Gastroesophageal sphincter (tissue), 4 donors: ENCODE results near the gene PLEKHG3. TPM values are rescaled to one million over a fixed set of nuclear protein-coding genes. Genes with fewer than 3 reads are reported as not detected.

Source experiments
- ATAC-seq: fragments of 150-250 bp; one replicate; pipeline ENCODE4 v1.9.1; 2016; ENCODE audit warnings: mild to moderate bottlenecking, moderate library complexity
- H3K27ac ChIP-seq, 4 donors: fragments of 200-600 bp; sonication (generic) in 3 of 4; 1 replicate in 3 of 4; 2 replicates in 1 of 4; pipeline ENCODE4 v1.5.1; 2016 to 2019
- H3K27me3 ChIP-seq: fragments of 200-600 bp; sonication (generic); one replicate; pipeline ENCODE4 v1.5.1; 2019
- H3K36me3 ChIP-seq, 2 donors: fragments of 200-600 bp; sonication (generic); one replicate each; pipeline ENCODE4 v1.5.1; 2019; ENCODE audit warnings: control low read depth in 1 of 2
- H3K4me1 ChIP-seq, 3 donors: fragments of 200-600 bp; sonication (generic); 1 replicate in 2 of 3; 2 replicates in 1 of 3; pipeline ENCODE4 v1.5.1; 2016 to 2019; ENCODE audit warnings: control low read depth in 2 of 3
- H3K4me3 ChIP-seq, 2 donors: fragments of 200-600 bp; sonication (generic); one replicate each; pipeline ENCODE4 v1.5.1; 2019; ENCODE audit warnings: mild to moderate bottlenecking in 1 of 2, moderate library complexity in 1 of 2
- H3K9me3 ChIP-seq, 3 donors: fragments of 200-600 bp; sonication (generic); one replicate each; pipeline ENCODE4 v1.5.1; 2017 to 2019; ENCODE audit warnings: control low read depth in 2 of 3
- EP300 ChIP-seq: sonication (generic); formaldehyde crosslinking; IDR thresholded peaks from one replicate; pipeline ENCODE4 v1.6.1; 2017; ENCODE audit warnings: antibody characterized with exemption, mild to moderate bottlenecking
- POLR2A ChIP-seq, 2 donors: fragments of 450-650 bp; IDR thresholded peaks; one replicate each; pipeline ENCODE4 v1.6.1; 2017; ENCODE audit warnings: antibody characterized with exemption in 2 of 2, mild to moderate bottlenecking in 2 of 2, moderate library complexity in 1 of 2
- POLR2AphosphoS5 ChIP-seq: sonication (generic); formaldehyde crosslinking; IDR thresholded peaks from one replicate; pipeline ENCODE4 v1.6.1; 2017; ENCODE audit warnings: antibody characterized with exemption
- WGBS, 2 donors: methylation state at CpG; one replicate each; pipeline ENCODE4 v1.1.5; 2018; ENCODE audit warnings: low coverage in 1 of 2; 5-methylcytosine and 5-hydroxymethylcytosine counted together
- total RNA-seq, 4 donors: library from RNA; depleted of rRNA; stranded (reverse); fragments of >200 nt; gene quantifications; one replicate each; pipeline ENCODE4 v1.1.0, GENCODE V29; 2016
- TF ChIP-seq, protein P1 (sequence below), 4 experiments: fragments of 200-600 bp in 2 of 4; fragments of 450-650 bp in 2 of 4; sonication (generic) in 1 of 4; IDR thresholded peaks; one replicate each; pipeline ENCODE4 v1.5.1; 2017 to 2019; ENCODE audit warnings: antibody characterized with exemption in 4 of 4, mild to moderate bottlenecking in 2 of 4, moderate library complexity in 2 of 4

PLEKHG3 gene
- total RNA-seq, 4 donors from 2014 or later = 44.2 to 79.4 (median 57.7) TPM

DNA sequence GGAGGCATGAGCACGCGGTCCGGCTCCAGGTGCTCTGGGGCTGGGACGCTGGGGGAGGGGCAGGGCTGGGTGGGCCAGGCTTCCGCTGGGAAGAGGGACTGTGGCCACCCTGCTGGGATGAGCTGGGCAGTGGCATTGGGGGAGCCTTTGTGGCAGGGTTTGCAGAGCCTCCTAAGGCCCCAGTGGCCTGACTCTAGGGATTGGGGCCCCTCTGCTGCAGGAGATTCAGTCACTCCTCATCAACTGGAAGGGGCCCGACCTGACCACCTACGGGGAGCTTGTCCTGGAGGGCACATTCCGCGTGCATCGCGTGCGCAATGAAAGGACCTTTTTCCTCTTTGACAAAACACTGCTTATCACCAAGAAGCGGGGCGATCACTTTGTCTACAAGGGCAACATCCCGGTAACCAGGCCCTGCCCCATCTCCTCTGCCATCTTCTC, 26.9 kb downstream of the PLEKHG3 start:
- Histone ChIP-seq H3K27me3 (no peaks in the 10 kb centered on the region), H3K4me3 (no peak overlapping the region), H3K4me1 (peaks cover 0 to 46% (median 3%) of the 10 kb centered on the region in 3 donors), H3K27ac (no peak overlapping the region), H3K36me3 (peaks cover 0 to 73% of the 10 kb centered on the region in 2 donors), H3K9me3 (no peaks in the 10 kb centered on the region)
- WGBS, 2 donors = 90 to 91% methylated on average over 8 to 12 of the region's 15 CpGs
- no peak for ATAC-seq
- TF ChIP-seq EP300 = no peak
- TF ChIP-seq, protein P1, sequence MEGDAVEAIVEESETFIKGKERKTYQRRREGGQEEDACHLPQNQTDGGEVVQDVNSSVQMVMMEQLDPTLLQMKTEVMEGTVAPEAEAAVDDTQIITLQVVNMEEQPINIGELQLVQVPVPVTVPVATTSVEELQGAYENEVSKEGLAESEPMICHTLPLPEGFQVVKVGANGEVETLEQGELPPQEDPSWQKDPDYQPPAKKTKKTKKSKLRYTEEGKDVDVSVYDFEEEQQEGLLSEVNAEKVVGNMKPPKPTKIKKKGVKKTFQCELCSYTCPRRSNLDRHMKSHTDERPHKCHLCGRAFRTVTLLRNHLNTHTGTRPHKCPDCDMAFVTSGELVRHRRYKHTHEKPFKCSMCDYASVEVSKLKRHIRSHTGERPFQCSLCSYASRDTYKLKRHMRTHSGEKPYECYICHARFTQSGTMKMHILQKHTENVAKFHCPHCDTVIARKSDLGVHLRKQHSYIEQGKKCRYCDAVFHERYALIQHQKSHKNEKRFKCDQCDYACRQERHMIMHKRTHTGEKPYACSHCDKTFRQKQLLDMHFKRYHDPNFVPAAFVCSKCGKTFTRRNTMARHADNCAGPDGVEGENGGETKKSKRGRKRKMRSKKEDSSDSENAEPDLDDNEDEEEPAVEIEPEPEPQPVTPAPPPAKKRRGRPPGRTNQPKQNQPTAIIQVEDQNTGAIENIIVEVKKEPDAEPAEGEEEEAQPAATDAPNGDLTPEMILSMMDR (IDR thresholded peaks at IDR 0.05) = no peak
- TF ChIP-seq POLR2AphosphoS5 = no peak
- TF ChIP-seq POLR2A (IDR thresholded peaks at IDR 0.05) = no peak

DNA sequence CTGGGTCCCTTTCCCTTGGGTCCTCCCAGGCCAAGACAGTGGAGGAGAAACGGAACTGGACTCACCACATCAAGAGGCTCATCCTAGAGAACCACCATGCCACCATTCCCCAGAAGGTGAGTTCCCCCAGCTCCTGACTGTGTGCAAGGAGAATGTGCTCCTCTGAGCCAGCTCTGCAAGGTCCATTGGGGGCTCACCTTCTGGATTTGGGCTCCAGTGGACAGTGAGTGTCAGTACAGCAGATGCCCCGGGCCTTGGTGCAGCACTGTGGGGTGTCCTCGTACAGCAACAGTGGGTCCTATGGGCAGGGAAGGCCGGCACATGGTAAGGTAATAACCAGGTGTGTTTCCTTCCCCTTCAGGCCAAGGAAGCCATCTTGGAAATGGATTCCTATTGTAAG, 27.8 kb downstream of the PLEKHG3 start:
- Histone ChIP-seq H3K36me3 (peaks cover 0 to 82% of the 10 kb centered on the region in 2 donors), H3K9me3 (no peaks in the 10 kb centered on the region), H3K4me1 (peaks cover 0 to 37% (median 0%) of the 10 kb centered on the region in 3 donors), H3K27me3 (no peaks in the 10 kb centered on the region), H3K4me3 (no peak overlapping the region), H3K27ac (no peak overlapping the region)
- TF ChIP-seq, protein P1 (IDR thresholded peaks at IDR 0.05) = no peak
- TF ChIP-seq EP300 = no peak
- no peak for TF ChIP-seq POLR2A (IDR thresholded peaks at IDR 0.05)
- no peak for ATAC-seq
- WGBS, 2 donors = 80 to 90% methylated on average over 1 to 2 of the region's 4 CpGs

DNA sequence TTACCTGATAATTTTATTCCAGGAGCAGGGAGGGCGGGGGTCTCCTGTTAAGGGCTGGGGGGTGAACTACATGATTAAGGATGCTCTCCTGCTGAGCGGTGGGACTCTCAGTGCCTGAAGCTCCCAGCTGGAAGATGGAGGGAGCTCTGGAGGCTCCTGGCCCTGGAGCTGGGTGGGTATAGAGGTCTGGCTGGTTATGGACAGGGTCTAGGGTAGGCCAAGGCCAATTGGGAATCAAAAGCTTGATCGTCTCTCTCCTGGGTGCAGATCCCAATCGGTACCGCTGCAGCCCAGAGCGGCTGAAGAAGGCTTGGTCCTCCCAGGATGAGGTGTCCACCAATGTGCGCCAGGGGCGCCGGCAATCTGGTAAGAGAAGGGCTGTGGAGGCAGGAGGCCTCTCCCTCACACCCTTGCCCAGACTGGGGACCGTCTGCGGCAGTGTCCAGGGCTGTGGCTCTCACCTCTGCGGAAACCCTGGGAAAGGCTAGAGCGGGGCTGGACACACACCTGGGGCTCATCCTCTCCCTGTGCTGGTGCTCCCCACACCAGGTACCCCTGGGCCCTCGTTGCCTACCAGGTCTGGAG, 28.4 kb downstream of the PLEKHG3 start:
- Histone ChIP-seq H3K36me3 (peaks cover 0 to 83% of the 10 kb centered on the region in 2 donors), H3K27ac (no peak overlapping the region), H3K9me3 (no peaks in the 10 kb centered on the region), H3K4me3 (no peak overlapping the region), H3K27me3 (no peaks in the 10 kb centered on the region), H3K4me1 (peaks cover 0 to 36% (median 0%) of the 10 kb centered on the region in 3 donors)
- 100% methylated on average over 5 of the region's 14 CpGs; no CpG with 5 or more reads in 1 of the 2 donors for WGBS, 2 donors
- TF ChIP-seq POLR2AphosphoS5 (no peak), EP300 (no peak), POLR2A (IDR thresholded peaks at IDR 0.05) (no peak)
- TF ChIP-seq, protein P1 (IDR thresholded peaks at IDR 0.05) = no peak
- no peak for ATAC-seq

DNA sequence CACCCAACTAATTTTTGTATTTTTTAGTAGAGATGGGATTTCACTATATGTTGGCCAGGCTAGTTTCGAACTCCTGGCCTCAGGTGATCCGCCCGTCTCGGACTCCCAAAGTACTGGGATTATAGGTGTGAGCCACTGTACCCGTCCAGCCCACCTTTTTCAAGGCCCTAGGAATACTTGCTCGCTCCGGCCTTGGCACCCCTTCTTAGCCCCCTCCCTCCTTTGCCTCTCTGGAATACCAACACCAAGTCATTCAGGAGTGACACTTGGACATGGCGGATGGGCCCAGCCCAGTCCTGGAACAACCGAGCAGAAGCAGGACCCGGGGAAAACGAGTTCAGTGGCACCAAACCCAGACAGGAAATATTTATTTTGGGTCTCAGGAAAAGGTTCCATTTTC, 29.1 kb downstream of the PLEKHG3 start:
- Histone ChIP-seq H3K4me3 (no peak overlapping the region), H3K4me1 (peaks cover 0 to 30% (median 0%) of the 10 kb centered on the region in 3 donors), H3K27me3 (no peaks in the 10 kb centered on the region), H3K9me3 (no peaks in the 10 kb centered on the region), H3K36me3 (peaks cover 0 to 83% of the 10 kb centered on the region in 2 donors), H3K27ac (no peak overlapping the region)
- TF ChIP-seq POLR2A (IDR thresholded peaks at IDR 0.05) = no peak
- no peak for TF ChIP-seq EP300
- TF ChIP-seq, protein P1 (IDR thresholded peaks at IDR 0.05) = no peak
- TF ChIP-seq POLR2AphosphoS5 = no peak
- no peak for ATAC-seq
- WGBS, 2 donors = 84 to 88% methylated on average over 5 to 9 of the region's 11 CpGs

DNA sequence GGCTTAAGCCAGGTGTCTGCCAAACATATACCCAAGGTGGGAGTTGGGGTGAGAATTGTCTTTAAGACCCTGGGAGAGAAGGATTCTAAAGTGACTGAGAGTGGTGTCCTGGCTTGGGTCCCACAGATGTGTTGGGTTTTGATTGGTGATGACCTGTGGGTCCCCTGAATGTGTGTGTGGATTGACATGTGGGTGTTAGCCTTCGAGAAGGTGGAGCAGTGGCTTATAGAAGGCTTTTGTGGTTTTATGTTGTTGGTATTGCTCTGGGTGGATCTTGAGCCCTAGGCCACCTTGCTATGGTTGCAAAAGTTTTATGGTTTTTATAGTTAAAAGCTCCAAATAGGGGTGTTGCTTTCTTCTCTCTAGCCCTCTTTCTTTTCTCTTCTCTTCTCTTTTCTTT, 29.7 kb downstream of the PLEKHG3 start:
- no peak for ATAC-seq
- TF ChIP-seq, protein P1 (IDR thresholded peaks at IDR 0.05) = no peak
- TF ChIP-seq POLR2AphosphoS5 (no peak), POLR2A (IDR thresholded peaks at IDR 0.05) (no peak), EP300 (no peak)
- Histone ChIP-seq H3K9me3 (no peaks in the 10 kb centered on the region), H3K36me3 (peaks cover 0 to 83% of the 10 kb centered on the region in 2 donors), H3K27ac (no peak overlapping the region), H3K4me1 (peaks cover 0 to 27% (median 0%) of the 10 kb centered on the region in 3 donors), H3K27me3 (no peaks in the 10 kb centered on the region), H3K4me3 (no peak overlapping the region)
- 100% methylated on average over 1 of the region's 1 CpG for WGBS, 2 donors
